Measurements from ENCODE around the gene CUL9. TPM values are rescaled to one million over a fixed set of nuclear protein-coding genes. Genes with fewer than 3 reads are reported as not detected.

The CUL9 gene
- total and polyA plus RNA-seq, 2 donors (not counting 1 experiment from before 2014, with no cell fraction given), result 6.7 to 32.2 TPM

DNA sequence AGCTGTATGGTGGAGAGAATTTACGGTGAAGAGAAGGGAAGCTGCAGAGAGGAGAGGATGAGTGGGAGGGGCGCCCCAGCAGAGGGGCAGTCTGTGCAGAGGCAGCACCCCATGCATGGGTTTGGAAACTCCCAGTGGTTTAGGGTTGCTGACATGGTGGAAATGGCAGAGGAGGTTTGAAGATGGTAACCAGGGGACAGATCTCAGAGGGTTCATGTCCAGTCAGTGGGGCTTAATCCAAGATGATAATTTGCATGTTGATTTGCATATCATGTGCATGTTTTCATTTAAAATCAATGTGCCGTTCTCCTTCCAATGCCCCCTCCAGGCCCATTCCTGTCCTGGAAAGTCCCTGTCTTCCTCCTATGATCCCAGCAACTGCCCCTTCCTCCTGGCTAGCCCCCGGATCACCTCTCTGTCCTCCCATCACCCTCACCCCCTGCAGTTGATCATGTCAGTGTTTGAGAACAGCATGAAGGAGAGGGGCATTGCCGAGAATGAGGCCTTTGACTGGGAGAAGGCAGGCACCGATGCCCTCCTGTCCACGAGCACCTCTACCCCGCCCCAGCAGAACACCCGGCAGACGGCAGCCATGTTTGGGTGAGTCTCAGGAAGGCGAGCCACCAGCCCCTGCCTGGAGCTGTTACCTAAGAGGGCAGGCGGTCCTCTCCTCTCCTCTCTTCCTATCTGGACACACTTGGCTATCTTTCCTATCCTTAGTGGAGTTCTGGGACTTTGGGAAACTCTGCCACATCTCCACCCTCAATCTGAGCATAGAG is 75.6 kb downstream of the CUL9 start:
- DNase-seq (ENCODE audit: low read depth in 2 of 2), result no peak
- Histone ChIP-seq H3K36me3 (ENCODE audit: control insufficient read depth, insufficient read depth, low read length) (no peaks in the 10 kb centered on the region), H3K27ac (ENCODE audit: insufficient read depth, low read length) (no peak overlapping the region), H2AFZ (ENCODE audit: low read length) (no peak overlapping the region), H3K27me3 (ENCODE audit: control insufficient read depth, insufficient read depth, low read length) (peaks cover 3% of the 10 kb centered on the region), H3K9me3 (ENCODE audit: control insufficient read depth, insufficient read depth, low read depth, low read length) (no peaks in the 10 kb centered on the region), H3K4me1 (ENCODE audit: control insufficient read depth, extremely low read depth, insufficient read depth, low read length) (no peaks in the 10 kb centered on the region), H3K79me2 (ENCODE audit: control insufficient read depth, insufficient read depth, low read length) (no peaks in the 10 kb centered on the region), H3K4me2 (ENCODE audit: extremely low read depth, insufficient read depth, low read length) (no peak overlapping the region), H4K20me1 (ENCODE audit: control insufficient read depth, extremely low read depth, insufficient read depth, low read length) (no peaks in the 10 kb centered on the region), H3K9ac (ENCODE audit: insufficient read depth, low read length) (no peak overlapping the region), H3K4me3 (replicated peaks in 1 of 4; ENCODE audit: control extremely low read depth in 1 of 4, insufficient read depth in 1 of 4, low read depth in 3 of 4, low read length in 4 of 4) (no peak overlapping the region)
- TF ChIP-seq, protein P1, sequence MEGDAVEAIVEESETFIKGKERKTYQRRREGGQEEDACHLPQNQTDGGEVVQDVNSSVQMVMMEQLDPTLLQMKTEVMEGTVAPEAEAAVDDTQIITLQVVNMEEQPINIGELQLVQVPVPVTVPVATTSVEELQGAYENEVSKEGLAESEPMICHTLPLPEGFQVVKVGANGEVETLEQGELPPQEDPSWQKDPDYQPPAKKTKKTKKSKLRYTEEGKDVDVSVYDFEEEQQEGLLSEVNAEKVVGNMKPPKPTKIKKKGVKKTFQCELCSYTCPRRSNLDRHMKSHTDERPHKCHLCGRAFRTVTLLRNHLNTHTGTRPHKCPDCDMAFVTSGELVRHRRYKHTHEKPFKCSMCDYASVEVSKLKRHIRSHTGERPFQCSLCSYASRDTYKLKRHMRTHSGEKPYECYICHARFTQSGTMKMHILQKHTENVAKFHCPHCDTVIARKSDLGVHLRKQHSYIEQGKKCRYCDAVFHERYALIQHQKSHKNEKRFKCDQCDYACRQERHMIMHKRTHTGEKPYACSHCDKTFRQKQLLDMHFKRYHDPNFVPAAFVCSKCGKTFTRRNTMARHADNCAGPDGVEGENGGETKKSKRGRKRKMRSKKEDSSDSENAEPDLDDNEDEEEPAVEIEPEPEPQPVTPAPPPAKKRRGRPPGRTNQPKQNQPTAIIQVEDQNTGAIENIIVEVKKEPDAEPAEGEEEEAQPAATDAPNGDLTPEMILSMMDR (conservative IDR thresholded peaks at IDR 0.05 in 1 of 2, IDR thresholded peaks at IDR 0.05 in 1 of 2; ENCODE audit: low read depth in 1 of 2, low read length in 2 of 2), result no peak
- no peak for TF ChIP-seq EZH2 (IDR thresholded peaks at IDR 0.05; ENCODE audit: low read length, missing control alignments)

DNA sequence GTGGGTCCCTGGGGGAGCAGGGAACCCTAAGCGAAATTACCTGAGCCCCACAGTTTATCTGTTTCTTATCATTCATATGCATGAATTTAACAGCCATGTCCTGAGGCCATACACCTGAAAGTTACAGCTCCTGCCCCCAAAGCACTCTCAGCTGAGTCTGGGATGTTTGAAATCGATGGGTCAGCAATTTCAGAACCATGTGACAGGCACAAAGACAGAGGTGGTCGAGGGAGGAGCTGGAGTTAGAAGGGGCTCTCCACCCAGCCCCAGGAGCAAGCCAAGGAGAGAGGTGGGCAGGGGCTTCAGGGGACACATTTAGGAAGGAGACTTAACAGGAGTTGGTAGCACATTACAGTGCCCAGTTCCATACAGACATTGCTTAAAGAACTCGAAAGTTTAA is 76.2 kb downstream of the CUL9 start:
- Histone ChIP-seq H3K27ac (ENCODE audit: insufficient read depth, low read length) (no peak overlapping the region), H3K36me3 (ENCODE audit: control insufficient read depth, insufficient read depth, low read length) (no peaks in the 10 kb centered on the region), H3K4me2 (ENCODE audit: extremely low read depth, insufficient read depth, low read length) (no peak overlapping the region), H3K9me3 (ENCODE audit: control insufficient read depth, insufficient read depth, low read depth, low read length) (no peaks in the 10 kb centered on the region), H3K9ac (ENCODE audit: insufficient read depth, low read length) (no peak overlapping the region), H3K27me3 (ENCODE audit: control insufficient read depth, insufficient read depth, low read length) (no peaks in the 10 kb centered on the region), H3K4me3 (replicated peaks in 1 of 4; ENCODE audit: control extremely low read depth in 1 of 4, insufficient read depth in 1 of 4, low read depth in 3 of 4, low read length in 4 of 4) (no peak overlapping the region), H3K4me1 (ENCODE audit: control insufficient read depth, extremely low read depth, insufficient read depth, low read length) (no peaks in the 10 kb centered on the region), H4K20me1 (ENCODE audit: control insufficient read depth, extremely low read depth, insufficient read depth, low read length) (no peaks in the 10 kb centered on the region), H3K79me2 (ENCODE audit: control insufficient read depth, insufficient read depth, low read length) (no peaks in the 10 kb centered on the region), H2AFZ (ENCODE audit: low read length) (no peak overlapping the region)
- no peak for DNase-seq (ENCODE audit: low read depth in 2 of 2)
- TF ChIP-seq, protein P1 (conservative IDR thresholded peaks at IDR 0.05 in 1 of 2, IDR thresholded peaks at IDR 0.05 in 1 of 2; ENCODE audit: low read depth in 1 of 2, low read length in 2 of 2), result no peak
- TF ChIP-seq EZH2 (IDR thresholded peaks at IDR 0.05; ENCODE audit: low read length, missing control alignments), result no peak

DNA sequence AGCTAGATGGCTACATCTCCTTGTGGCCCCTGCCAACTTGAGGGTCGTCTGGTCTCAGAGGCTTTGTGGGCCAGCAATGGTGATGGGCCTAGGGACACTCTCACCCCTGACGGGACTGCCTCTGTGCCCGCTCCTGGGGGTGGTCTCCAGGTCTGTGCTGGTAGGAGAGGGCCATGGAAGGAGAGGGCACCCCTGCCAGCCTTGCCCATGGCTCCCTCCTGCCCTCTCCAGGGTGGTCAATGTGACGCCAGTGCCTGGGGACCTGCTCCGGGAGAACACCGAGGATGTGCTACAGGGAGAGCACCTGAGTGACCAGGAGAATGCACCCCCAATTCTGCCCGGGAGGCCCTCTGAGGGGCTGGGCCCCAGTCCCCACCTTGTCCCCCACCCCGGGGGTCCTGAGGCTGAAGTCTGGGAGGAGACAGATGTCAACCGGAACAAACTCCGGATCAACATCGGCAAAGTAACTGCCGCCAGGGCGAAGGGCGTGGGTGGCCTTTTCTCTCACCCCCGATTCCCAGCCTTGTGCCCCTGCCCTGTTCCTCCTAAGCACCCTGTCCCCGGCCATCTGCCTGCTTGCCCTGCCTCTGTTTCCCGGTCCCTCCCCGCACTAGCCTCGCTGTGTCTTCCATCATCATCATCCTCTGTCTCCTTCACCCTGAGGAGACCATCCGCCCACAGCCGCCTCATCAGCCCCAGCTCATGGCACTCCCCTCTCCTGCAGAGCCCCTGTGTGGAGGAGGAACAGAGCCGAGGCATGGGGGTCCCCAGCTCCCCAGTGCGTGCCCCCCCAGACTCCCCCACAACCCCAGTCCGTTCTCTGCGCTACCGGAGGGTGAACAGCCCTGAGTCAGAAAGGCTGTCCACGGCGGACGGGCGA is 77.1 kb downstream of the CUL9 start:
- no peaks in the 10 kb centered on the region for H3K9me3 ChIP-seq (ENCODE audit: control insufficient read depth, insufficient read depth, low read depth, low read length)
- no peak overlapping the region for H3K4me2 ChIP-seq (ENCODE audit: extremely low read depth, insufficient read depth, low read length)
- no peak for DNase-seq (ENCODE audit: low read depth in 2 of 2)
- no peak overlapping the region for H3K9ac ChIP-seq (ENCODE audit: insufficient read depth, low read length)
- no peak overlapping the region for H3K4me3 ChIP-seq (replicated peaks in 1 of 4; ENCODE audit: control extremely low read depth in 1 of 4, insufficient read depth in 1 of 4, low read depth in 3 of 4, low read length in 4 of 4)
- H3K79me2 ChIP-seq (ENCODE audit: control insufficient read depth, insufficient read depth, low read length), result no peaks in the 10 kb centered on the region
- H3K27ac ChIP-seq (ENCODE audit: insufficient read depth, low read length), result no peak overlapping the region
- H3K4me1 ChIP-seq (ENCODE audit: control insufficient read depth, extremely low read depth, insufficient read depth, low read length), result no peaks in the 10 kb centered on the region
- no peaks in the 10 kb centered on the region for H4K20me1 ChIP-seq (ENCODE audit: control insufficient read depth, extremely low read depth, insufficient read depth, low read length)
- H2AFZ ChIP-seq (ENCODE audit: low read length), result no peak overlapping the region
- H3K36me3 ChIP-seq (ENCODE audit: control insufficient read depth, insufficient read depth, low read length), result no peaks in the 10 kb centered on the region
- no peaks in the 10 kb centered on the region for H3K27me3 ChIP-seq (ENCODE audit: control insufficient read depth, insufficient read depth, low read length)
- TF ChIP-seq EZH2 (IDR thresholded peaks at IDR 0.05; ENCODE audit: low read length, missing control alignments), result no peak
- TF ChIP-seq, protein P1 (conservative IDR thresholded peaks at IDR 0.05 in 1 of 2, IDR thresholded peaks at IDR 0.05 in 1 of 2; ENCODE audit: low read depth in 1 of 2, low read length in 2 of 2), result no peak

All from fibroblast of lung (primary cell).